PC-9 (cell line): Measurements from ENCODE around the gene RAB7A. TPM values are rescaled to one million over a fixed set of nuclear protein-coding genes. Genes with fewer than 3 reads are reported as not detected.

Source experiments
- BruUV-seq: library from RNA; stranded (reverse); fragments of 400-500 nt; replicated peaks from 2 replicates; lab custom pipeline; 2021; lab: Mats Ljungman, UMichigan
- CTCF ChIA-PET: fragments of 300-600 bp; sonication (Branson Sonifier 250); formaldehyde crosslinking; loops from one replicate; lab custom pipeline; 2022; ENCODE audit warnings: antibody characterized with exemption; lab: Charles Lee
- POLR2A ChIA-PET: fragments of 300-600 bp; sonication (Branson Sonifier 250); formaldehyde crosslinking; loops from one replicate; lab custom pipeline; 2022; ENCODE audit warnings: antibody characterized with exemption; ENCODE audit not compliant: unreplicated experiment; lab: Charles Lee
- DNase-seq, 2 experiments: peaks; one replicate each; pipeline versions ENCODE4 v3.0.0 to v3.0.0-alpha.2; 2015 to 2022; ENCODE audit warnings: mixed read lengths in 1 of 2
- H2AFZ ChIP-seq: fragments of 200-600 bp; sonication (generic); 2 replicates; pipeline ENCODE4 v1.8.1; 2017; ENCODE audit warnings: antibody characterized with exemption
- H3F3A ChIP-seq: fragments of 200-600 bp; sonication (generic); 2 replicates; pipeline ENCODE4 v1.8.1; 2017; ENCODE audit warnings: antibody characterized with exemption, mild to moderate bottlenecking, low read depth; ENCODE audit not compliant: insufficient read depth
- H3K27ac ChIP-seq: fragments of 200-600 bp; sonication (generic); 2 replicates; pipeline ENCODE4 v1.6.1; 2016; ENCODE audit warnings: mixed run types
- H3K27me3 ChIP-seq: fragments of 200-600 bp; sonication (generic); 2 replicates; pipeline ENCODE4 v1.6.1; 2016; ENCODE audit warnings: low read depth, mixed run types; ENCODE audit not compliant: insufficient read depth
- H3K36me3 ChIP-seq: fragments of 200-600 bp; sonication (generic); 2 replicates; pipeline ENCODE4 v1.6.1; 2016; ENCODE audit warnings: low read depth, mixed run types
- H3K4me1 ChIP-seq: fragments of 200-600 bp; sonication (generic); replicated peaks from 2 replicates; pipeline ENCODE4 v1.6.1; 2016; ENCODE audit warnings: mixed run types; ENCODE audit not compliant: insufficient read depth
- H3K4me2 ChIP-seq: fragments of 200-600 bp; sonication (generic); 2 replicates; pipeline ENCODE4 v1.6.1; 2017; ENCODE audit warnings: mixed run types
- H3K4me3 ChIP-seq: fragments of 200-600 bp; sonication (generic); 2 replicates; pipeline ENCODE4 v1.6.1; 2016; ENCODE audit warnings: mixed run types
- H3K79me2 ChIP-seq: fragments of 200-600 bp; sonication (generic); 2 replicates; pipeline ENCODE4 v1.6.1; 2017; ENCODE audit warnings: low read depth, mixed run types
- H3K9me2 ChIP-seq: fragments of 200-600 bp; sonication (generic); 2 replicates; pipeline ENCODE4 v1.8.1; 2017; ENCODE audit warnings: mild to moderate bottlenecking; ENCODE audit not compliant: insufficient read depth
- H3K9me3 ChIP-seq: fragments of 200-600 bp; sonication (generic); 2 replicates; pipeline ENCODE4 v1.8.1; 2016; ENCODE audit warnings: low read depth; ENCODE audit not compliant: insufficient read depth
- H4K20me1 ChIP-seq: fragments of 200-600 bp; sonication (generic); 2 replicates; pipeline ENCODE4 v1.8.1; 2017; ENCODE audit not compliant: insufficient read depth
- CTCF ChIP-seq: fragments of 200-600 bp; sonication (generic); conservative IDR thresholded peaks from 2 replicates; pipeline ENCODE4 v1.6.1; 2017; ENCODE audit warnings: mixed run types, antibody characterized with exemption, mild to moderate bottlenecking, moderate library complexity
- EZH2 ChIP-seq: fragments of 200-600 bp; sonication (generic); IDR thresholded peaks from 2 replicates; pipeline ENCODE4 v1.8.0; 2017; ENCODE audit warnings: antibody characterized with exemption, low read depth
- intact Hi-C: fragments of 100-400 bp; cut with micrococcal nuclease; formaldehyde crosslinking; loops from one replicate; pipeline ENCODE4 v1.10.0; 2022; ENCODE audit not compliant: unreplicated experiment
- total RNA-seq: library from RNA; stranded (reverse); gene quantifications from 2 replicates; pipeline ENCODE4 v1.2.3, GENCODE V29; 2021

The RAB7A gene
- total RNA-seq, 1 experiment from 2014 or later, result 319 TPM

DNA sequence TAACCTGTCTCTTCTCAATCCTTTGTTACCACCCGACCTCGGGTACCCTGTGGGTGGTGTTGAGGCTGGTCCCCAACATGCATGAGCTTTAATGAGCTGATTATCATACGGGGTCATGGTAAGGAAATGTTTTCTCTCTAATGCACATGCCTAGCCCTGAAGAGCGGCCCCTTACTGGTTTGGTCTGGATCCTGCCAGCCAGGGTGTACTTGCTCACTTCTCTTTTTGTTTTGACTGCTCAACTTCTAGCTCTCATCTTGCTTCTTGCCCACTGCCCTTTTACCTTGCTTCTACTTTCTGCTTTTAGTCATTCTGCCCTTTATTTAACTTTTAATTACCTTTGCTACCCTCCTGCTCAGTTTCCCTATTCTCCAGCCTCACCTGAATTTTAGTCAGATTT, 109.1 kb downstream of the RAB7A start:
- no peak overlapping the region for H2AFZ ChIP-seq
- no peak overlapping the region for H3K4me3 ChIP-seq
- H3K79me2 ChIP-seq, result no peaks in the 10 kb centered on the region
- TF ChIP-seq EZH2, result no peak
- TF ChIP-seq CTCF, result no peak
- no peaks in the 10 kb centered on the region for H3F3A ChIP-seq
- H3K9me2 ChIP-seq, result no peaks in the 10 kb centered on the region
- H3K27me3 ChIP-seq, result no peaks in the 10 kb centered on the region
- H3K4me2 ChIP-seq, result no peak overlapping the region
- no peaks in the 10 kb centered on the region for H3K36me3 ChIP-seq
- no peaks in the 10 kb centered on the region for H3K4me1 ChIP-seq
- H3K27ac ChIP-seq, result no peak overlapping the region
- intact Hi-C loops, result no loop called here
- CTCF ChIA-PET, result no interaction called here
- H4K20me1 ChIP-seq, result no peaks in the 10 kb centered on the region
- POLR2A ChIA-PET, result interaction anchor here (0.7 kb wide), 1 partner anchor 153 kb away, joined by 3 read pairs; no protein-coding TSS in a partner anchor
- no TSS peak for BruUV-seq
- no peak for DNase-seq
- no peaks in the 10 kb centered on the region for H3K9me3 ChIP-seq

DNA sequence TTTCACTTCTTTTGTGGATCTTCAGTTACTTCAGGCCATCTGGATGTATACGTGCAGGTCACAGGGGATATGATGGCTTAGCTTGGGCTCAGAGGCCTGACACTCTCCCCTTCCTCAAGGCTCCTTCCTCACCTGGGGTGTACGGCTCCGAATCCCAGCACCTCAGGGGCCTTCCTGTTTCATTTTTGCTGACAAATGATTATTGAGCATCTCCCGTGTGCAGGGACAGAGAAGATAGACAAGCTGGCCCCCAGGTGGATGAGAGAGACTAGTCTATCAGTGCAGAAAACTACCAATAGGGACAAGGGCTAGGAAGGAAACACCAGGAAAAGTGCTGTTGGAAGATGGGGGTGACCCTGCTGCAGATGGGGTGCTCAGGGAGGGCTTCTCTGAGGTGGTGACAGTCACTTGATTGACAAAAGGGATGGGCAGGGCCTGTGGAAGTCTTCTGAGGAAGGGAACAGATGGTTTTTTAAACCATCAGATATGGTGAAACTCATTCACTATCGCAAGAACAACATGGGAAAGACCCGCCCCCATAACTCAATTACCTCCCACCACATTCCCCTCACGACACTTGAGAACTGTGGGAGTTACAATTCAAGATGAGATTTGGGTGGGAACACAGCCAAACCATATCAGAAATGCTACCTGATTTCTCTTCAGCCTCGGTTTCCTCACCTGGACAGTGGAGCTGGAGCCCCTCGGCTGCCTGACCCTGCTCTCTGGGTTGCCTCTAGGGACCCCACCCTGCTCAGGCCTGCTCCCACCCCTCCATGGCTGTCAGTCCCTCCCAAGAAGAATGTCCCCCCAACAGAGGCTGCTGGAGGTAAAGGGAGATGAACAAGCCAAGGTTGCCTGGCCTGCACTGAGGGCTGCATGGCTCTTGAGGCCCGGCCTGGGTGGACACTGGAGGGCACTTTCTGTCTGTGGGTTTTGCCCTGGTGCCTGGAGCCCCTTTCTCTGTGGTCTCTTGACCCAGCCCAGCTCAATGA, 116.2 kb downstream of the RAB7A start:
- no peaks in the 10 kb centered on the region for H3K4me1 ChIP-seq
- H3K27ac ChIP-seq, result no peak overlapping the region
- BruUV-seq, result no TSS peak
- H3F3A ChIP-seq, result no peaks in the 10 kb centered on the region
- H3K79me2 ChIP-seq, result no peaks in the 10 kb centered on the region
- intact Hi-C loops, result no loop called here
- no peak for DNase-seq
- H4K20me1 ChIP-seq, result no peaks in the 10 kb centered on the region
- no peak overlapping the region for H3K4me3 ChIP-seq
- H3K27me3 ChIP-seq, result no peaks in the 10 kb centered on the region
- no peak overlapping the region for H2AFZ ChIP-seq
- no peak overlapping the region for H3K4me2 ChIP-seq
- H3K36me3 ChIP-seq, result no peaks in the 10 kb centered on the region
- no peaks in the 10 kb centered on the region for H3K9me2 ChIP-seq
- ChIA-PET POLR2A (no interaction called here), CTCF (no interaction called here)
- no peaks in the 10 kb centered on the region for H3K9me3 ChIP-seq
- TF ChIP-seq CTCF, result no peak
- TF ChIP-seq EZH2, result no peak

GRCh38 chr3:128844502-128844901, 118.5 kb downstream of the RAB7A start:
- intact Hi-C loops, result no loop called here
- no TSS peak for BruUV-seq
- Histone ChIP-seq H3K36me3 (no peaks in the 10 kb centered on the region), H3K4me3 (no peak overlapping the region), H4K20me1 (no peaks in the 10 kb centered on the region), H3F3A (no peaks in the 10 kb centered on the region), H3K27me3 (no peaks in the 10 kb centered on the region), H3K79me2 (no peaks in the 10 kb centered on the region), H3K4me1 (no peaks in the 10 kb centered on the region), H3K4me2 (no peak overlapping the region), H3K9me3 (no peaks in the 10 kb centered on the region), H3K27ac (no peak overlapping the region), H2AFZ (no peak overlapping the region), H3K9me2 (no peaks in the 10 kb centered on the region)
- TF ChIP-seq CTCF (no peak), EZH2 (no peak)
- POLR2A ChIA-PET, result no interaction called here
- no peak for DNase-seq
- CTCF ChIA-PET, result interaction anchor here (1.3 kb wide), 1 partner anchor 164 kb away, joined by 6 read pairs; no protein-coding TSS in a partner anchor
